ENCODE data around the gene FGFR2.

FGFR2 gene

DNA sequence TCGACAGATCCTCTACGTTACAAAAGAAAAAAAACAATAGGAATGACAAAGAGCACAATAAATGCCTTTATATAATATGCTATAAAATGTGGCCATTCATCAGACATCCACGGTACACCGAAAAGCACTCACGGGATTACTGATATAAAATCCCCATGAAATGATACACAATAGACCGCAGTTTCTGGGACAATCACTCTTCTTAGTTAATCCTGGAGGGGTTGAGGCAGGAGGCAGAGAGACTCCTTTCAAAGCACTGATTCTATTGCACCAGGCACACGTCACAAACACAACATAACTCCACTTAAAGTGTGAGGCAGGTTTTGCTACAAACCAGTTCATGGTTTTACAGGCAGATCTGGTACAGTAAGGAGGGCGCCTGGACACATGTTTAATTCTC lies 113.8 kb downstream of the FGFR2 start:
- no peak for DNase-seq

DNA sequence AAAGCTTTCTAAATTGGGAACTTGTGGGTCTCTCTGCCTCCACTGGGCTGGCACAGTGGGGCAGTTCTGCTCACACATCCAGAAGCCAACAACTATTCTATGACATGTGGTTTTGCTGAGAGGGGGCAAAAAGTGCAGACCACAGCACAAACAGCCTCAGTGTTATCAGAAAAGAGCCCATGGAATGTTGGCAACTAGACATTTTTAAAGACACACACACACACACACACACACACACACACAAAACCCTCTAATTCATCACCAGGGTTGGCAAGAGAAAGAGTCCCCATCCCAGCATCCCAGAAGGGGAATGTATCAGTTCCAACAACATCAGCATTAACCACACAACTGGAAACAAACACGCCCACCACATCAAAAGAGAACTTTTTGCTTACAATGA lies 117.1 kb downstream of the FGFR2 start:
- DNase-seq, result no peak

DNA sequence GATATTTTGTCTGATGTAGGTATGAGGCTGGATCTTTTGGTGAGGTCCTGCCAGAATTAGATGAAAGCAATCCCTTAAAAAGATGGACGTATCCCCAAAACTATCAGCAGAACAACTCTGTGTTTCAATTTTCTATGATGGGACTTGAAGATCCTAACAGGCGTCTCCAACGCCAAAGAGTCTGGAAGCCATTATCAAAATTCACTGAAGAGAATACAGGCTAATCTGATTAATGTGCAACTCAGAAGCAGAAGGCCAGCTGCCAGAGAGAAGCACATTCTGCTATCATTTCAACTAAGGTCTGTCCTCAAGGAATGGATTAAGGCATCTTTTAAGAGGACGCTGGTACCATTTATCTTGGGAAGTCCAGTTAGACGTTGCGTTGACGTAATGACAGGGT lies 119.7 kb downstream of the FGFR2 start:
- DNase-seq, result no peak

DNA sequence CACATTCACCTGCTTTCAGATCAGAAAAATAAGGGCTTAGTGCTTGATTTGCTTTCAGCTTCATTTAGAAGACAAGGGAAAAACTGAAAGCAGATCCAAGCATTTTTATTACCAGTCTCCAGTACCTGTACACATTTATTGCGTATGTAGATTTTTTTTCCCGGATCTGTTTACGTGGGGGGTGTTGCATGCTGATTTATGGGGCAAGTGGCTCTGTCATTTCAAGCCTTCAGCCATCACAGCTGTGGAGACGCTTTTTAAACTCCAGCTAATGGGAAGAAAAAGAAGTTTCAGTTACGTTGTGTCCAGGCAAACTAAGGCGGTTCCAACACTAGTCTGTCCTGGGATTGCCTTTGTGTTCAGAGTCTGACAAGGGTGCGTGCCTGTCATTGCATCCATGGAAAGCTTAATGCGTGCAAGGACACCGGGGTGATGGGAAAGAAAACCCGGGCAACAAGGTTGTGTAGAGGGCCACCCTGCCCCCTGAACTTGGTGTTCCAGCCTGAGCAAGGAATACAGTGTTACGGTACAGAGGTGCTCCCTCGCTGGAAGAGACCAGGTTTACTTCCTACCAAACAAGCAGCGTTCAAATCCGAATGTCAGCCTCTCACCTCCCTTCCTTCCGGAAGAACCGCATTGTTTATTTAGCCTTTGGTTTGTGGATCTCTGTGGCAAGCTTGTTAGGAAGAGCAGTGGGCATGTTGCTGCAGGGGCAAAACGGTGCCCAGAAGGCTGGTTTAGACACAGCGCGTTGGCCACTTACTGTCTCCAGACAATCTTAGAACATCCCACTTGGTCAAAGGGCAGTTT lies 128.2 kb downstream of the FGFR2 start:
- DNase-seq, result no peak

DNA sequence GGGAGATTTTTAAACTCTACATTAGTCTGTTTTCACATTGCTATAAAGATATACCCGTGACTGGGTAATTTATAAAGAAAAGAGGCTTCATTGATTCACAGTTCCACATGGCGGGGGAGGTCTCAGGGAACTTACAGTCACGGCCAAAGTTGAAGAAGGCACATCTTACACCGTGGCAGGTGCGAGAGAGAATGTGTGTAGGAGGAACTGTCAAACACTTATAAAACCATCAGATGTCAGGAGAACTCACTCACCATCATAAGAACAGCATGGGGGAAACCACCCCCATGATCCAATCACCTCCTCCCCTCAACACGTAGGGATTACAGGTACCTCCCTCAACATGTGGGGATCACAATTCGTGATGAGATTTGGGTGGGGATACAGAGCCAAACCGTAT lies 129.5 kb downstream of the FGFR2 start:
- DNase-seq, result no peak

DNA sequence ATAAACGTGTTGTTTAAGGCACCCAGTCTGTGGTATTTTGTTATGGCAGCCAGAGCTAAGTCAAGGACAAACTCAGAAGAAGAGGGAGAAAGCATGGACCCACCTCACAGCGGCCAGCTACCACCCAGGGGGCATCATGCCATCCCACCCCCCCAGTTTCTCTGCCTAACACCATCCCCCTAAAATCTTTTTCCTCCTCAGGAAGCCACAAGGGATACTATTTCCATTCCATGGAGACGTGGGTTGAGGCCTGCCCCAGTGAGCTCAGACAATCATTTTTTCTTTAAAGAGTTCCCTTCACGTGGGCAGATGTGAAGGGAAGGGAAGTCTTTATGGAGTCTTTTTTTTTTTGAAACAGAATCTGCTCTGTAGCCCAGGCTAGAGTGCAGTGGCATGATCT lies 131.8 kb downstream of the FGFR2 start:
- DNase-seq, result no peak

DNA sequence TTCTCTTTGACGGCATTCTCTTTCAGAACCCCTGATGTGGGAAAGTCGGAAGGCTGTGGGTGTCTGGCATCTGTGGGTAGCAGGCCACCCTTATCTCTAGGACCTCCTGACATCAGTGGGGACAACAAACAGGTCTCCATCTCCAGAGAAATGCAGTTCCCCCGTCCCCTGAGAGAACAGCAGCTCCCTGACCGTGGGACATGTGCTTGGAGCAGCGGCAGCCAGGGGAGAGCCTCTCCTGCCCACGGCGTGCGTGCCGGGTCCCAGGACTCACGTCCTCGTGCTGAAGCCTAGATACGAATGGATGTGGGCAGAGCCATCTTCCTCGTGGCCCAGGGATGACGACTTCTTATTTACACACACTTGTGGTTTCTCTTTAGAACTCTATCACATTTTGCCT lies 133.0 kb downstream of the FGFR2 start:
- no peak for DNase-seq

DNA sequence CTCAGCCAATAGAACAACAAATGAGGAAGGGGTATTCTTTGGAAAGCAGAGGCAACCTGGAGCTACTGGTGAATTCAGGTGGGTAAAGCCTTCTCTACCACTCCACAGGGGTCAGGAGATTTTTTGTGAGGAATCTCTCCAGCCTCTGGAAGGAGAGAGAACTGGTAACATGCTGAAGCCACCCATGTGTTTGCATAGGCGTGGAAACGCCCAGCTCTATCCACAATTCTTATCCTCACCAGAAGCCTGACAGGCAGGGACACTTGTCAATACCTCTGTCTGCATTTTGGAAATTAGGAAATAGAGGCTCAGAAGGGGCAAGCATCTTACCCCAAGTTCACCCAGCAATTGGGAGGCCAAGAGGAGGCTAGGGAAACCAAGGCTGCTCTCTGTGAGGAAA lies 133.7 kb downstream of the FGFR2 start:
- no peak for DNase-seq

DNA sequence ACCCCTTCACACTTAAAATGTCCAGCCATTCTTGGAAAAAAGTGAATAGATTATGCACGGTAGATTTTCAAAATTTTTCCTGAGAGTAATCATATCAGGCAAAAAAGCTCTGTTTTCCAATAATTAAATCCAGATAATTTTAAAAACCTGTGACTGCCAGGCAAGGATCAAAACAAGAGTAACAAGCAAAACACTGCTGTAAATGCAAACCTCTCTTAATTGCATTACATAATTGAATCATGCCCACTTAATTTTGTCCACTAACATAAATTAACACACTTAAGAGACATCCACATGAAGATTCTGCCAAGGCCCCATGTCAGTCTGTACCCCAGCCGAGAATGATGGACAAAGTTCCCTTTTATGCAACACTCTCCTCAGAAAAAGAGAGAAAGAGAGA lies 135.3 kb downstream of the FGFR2 start:
- no peak for DNase-seq

DNA sequence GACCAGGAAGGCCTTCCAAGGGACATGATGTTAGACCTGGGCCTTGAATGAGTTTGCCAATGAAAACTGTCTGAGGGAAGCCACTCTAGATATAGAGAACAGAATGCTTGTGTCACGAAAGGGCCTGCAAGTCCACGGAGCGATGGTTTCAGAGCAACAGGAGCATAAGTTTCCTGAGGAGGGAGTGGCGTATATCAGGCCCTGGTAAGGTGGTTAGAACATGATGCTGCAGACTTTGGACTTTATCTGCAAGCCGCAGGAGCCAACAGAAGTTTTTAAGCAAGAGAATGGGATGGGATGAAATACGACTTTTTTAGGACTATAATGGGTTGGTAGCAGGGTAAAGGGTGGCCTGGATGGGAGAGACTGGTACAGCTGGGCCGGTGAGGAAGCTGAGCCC lies 136.0 kb downstream of the FGFR2 start:
- DNase-seq, result no peak

DNA sequence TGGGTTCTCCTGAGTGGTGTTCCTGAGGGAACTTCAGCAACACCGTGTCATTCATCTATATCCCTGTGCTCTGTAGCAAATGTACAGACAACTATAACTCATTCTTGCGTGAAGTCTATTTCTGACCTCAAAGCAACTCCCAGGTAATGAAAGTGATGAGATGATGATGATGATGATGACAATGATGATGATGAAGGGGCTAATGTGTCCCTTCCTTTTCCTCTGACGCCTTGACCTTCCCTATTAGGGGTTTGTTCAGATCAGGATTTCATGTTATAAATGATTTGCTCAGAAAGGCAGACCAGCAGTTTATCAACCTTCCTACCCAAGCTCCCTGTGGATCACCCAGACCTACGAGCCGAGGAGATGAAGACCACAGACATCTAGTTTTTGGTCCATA lies 136.9 kb downstream of the FGFR2 start:
- no peak for DNase-seq

DNA sequence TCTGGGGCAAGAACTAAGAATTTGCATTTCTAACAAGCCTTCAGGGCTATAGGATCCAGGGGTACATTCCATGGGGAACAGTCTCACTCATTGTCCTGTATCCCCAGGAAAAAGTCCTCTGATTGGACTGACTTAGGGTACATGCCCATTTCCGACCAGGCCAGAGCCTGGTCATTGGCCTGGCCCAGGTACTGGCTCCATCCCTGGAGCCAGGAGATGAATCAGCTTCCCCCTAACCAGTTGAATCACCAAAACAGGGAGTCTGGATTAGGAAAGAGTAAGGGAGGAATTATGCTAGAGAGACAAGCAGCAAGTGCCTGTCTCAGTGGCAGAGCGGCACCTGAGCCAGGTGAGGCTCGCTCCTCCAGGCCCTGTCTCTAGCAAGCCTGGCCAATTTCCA lies 137.5 kb downstream of the FGFR2 start:
- no peak for DNase-seq

DNA sequence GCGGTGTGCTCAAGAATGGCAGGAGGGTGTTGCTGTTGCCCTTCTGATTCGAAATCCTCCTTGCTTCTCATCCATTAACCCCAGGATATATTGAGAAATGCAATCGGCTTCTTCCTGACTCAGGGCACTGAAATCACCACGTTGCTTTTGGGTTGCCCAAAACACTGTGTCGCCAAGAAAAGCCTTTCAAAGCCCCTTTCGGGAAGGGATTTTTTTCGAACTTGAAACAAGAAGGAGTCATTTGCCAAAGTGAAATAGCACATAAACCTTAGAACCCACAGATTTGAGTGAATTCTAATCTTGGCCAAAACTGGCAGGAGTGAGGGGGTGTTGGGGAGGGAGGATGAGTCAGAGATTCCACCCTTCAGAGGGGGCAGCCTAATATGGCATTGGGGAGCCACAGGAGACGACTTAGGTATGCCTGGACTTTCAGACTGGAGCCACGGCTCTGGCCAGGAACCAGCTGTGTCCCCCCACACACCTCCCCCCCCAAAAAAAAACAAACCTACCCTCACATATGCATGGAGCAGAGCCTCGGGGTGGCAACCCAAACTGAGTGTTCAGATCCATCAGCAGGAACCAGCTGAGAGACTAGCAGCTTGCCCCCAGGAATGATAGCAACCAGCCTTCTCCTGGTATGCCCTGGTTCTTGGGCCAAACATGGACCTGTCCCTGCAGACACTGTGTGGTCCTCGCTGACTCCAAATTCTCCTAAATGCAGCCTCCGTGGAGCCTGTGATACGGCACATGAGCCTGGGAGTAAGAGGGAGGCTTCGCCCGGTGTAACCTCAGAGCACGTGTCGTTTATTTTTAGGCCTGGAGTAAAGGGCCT lies 138.4 kb downstream of the FGFR2 start:
- DNase-seq, result no peak

DNA sequence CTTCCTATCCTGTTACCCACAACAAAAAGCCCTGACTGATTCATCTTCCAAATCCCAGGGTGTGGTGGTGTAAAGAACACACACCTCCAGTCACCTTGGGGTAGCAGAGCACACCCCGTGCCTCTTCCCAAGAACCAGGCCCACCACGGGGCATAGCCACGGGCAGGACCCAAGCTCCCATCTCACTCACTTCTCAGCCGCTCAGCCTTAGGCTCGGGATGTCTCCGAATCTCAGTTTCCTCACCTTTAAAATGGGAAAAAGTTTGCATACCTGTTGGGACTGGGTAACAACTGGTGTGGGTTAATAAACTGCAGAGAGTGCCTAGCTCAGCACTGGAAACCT lies 139.0 kb downstream of the FGFR2 start:
- DNase-seq, result no peak

DNA sequence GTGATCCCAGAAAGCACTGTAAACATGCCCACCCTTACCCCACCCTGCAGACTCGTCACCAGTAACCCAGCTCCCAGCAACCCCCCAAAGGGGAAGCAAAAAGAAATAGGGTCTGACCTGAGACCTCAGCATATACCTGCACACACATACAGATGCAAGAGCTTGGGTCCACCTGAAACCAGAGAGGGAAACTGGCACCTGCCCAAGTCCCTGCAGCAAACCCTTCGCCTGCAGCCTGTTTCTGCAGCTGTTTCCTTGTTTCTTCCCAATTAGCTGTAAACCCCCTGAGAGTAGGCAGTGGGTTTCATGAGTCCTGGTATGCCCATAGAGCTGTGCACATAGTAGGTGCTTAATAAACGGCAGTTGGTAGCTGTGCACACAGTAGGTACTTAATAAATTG lies 140.5 kb downstream of the FGFR2 start:
- no peak for DNase-seq

DNA sequence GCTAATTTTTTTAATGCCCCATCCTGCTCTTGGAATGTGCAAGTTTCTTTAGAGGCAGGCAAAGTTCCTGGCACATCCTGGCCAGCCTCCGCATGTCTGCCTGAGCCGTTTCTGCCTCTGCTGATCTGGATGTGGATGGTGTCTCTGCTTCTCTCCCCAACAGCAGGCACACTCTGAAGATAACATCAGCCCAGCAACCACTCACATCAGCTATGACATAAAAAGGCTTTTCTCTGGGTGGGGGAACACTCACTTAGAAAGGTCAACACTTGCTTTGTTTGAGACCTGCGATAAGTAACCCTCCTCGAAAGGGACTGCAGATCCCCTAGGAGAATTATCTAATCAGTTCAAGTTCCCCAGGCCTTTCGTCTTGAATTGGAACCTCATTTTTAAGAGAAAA lies 142.9 kb downstream of the FGFR2 start:
- no peak for DNase-seq

DNA sequence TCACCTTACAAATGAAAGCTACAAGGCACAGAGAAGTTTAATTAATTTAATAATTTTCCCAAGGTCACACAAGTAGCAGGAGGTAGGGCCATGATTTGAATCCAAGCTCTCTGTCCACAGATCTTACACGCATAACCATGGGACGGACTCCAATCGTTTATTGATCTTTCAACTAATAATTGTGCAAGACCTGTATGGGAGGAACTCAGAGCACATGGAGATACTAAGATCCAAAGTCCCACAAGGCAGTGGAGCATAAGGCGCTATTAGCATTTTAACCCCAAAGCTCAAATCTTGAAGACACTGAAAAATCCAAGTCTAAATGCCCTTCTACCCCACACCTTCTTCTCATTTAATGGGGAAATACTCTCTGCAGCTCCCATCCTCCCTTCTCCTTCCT lies 143.5 kb downstream of the FGFR2 start:
- no peak for DNase-seq

DNA sequence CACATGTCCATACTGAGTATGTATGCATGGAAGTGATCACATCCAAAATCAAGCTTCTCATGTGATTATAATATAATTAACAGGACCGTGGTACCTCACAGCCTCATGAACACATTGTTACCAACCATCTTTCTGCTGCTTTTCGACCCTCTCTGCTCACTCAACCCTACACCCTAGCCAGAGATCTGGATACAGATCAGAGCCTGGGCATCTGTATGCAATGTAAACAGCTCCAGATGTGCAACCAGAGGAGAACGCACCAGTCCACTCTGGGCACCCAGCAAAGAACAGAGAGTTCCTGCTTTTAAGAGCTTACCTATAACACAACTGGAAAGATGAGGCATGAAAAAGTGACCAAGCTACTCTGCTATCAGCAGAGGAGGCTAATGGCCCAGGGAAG lies 145.1 kb downstream of the FGFR2 start:
- no peak for DNase-seq

DNA sequence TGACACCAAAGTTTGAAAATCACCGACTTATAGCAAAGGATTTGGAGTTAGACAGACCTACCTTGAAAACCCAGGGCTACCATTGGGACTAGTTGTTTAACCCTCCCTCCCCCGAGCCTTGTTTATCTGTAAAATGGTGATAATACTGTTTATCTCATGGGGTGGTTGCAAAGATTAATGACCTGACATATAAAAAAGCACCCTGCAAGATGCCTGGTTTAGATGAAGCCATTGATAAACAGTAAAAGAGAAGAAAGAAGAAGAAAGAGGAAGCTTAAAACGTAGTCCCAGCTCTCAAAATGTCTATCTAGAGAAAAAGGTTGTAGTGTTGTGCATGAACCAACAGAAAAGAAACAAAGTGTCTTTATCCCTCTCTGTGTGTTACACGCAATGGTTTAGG lies 145.7 kb downstream of the FGFR2 start:
- no peak for DNase-seq

DNA sequence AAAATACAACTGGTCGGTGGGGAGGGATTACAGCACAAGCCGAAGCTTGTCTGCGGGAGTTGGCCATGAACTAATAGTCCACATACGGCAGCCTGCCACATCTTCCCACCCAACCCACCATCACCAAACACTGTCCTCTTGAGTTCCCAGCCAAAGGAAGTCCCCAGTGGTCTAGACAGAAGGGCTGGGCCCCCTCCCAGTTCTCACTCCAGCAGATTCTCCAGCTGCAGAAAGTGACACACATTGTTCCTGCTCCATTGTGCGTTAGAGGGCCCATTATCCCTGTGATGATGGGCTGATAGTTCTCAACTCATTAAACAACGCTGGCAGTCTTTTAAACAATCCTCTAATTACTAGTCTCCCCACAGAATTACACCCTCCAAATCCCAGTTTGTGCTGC lies 148.0 kb downstream of the FGFR2 start:
- DNase-seq, result no peak

DNA sequence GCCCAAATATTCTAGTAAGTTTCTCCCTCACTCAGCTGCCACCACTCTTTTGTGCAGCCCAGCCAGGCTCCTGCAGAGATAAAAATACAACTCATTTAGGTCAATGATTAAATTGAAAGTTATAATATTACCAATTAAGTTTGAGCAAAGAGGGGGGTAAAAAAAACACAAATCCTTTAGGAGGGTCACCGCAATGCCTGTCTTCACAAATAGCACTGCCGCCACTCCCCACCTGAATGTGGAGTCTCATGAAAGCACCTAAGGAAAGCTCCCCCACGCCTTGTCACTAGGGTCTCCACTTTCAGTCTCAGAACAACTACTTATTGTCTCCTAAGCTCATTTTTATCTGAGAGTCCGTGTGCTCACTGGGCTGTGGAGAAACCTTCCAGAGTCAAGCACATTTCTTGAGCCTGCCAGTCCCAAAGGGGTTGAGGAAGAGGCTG lies 148.7 kb downstream of the FGFR2 start:
- no peak for DNase-seq

DNA sequence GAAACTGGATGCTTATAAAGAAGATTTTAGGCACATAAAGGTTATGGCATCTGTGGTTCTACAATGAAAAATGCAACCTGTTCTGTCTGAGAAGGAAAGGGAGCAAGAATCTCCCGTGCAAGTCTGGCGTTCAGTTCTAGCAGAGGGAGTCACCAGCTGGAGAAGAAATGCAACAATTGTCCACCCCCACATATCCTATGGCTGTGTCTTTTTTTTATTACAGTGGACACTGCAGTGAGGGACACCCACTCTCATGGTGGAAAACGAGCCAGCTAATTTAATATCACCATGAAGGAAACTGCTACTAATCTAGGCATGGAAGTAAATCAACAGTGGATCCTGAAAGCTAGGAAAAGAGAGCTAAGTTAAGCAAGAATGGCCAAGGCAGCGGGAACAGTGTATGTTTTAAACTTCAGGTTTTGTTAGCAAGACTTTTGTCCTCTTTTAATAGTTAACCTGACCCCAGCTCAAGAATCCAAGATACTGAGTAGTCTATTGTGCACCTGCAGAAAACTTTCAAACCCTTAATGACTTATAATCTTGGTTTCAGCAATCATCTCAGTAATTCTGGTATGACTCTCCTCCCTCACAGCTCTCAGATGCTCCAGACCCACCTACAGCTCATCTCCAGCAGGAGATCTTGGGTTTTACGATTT lies 149.3 kb downstream of the FGFR2 start:
- no peak for DNase-seq

DNA sequence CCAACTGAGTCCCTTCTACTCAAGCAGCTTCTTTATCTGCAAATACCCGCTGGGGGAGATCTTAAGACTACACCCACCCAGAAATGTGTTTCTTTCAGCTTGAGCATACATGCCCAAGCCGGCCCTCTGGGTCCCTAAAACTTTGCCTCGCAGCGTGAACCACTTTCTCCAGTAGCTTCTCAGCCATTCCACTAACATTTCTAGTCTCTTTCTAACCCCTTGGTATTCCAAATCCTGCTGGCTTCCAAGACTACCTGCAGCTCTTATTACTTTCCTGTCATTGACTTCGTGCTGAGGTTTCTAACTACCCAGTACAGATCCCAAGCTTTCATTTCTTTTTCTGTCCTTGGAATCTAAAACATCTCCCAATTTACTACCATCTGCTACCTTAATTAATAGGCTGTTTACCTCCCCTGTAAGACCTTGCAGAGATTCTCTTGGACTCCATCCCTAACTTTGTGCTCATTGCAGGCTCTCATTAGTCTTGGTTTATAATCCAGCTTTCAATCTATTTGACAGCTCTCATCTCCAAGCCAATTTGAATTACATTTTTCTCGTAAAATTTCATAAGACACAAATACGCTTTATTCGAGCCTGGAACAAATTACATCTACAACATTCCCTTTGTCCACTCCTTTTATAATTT lies 153.6 kb downstream of the FGFR2 start:
- no peak for DNase-seq

Measured in midbrain (tissue), 1 donor.